Measurements from ENCODE around the gene ASMT. TPM values are rescaled to one million over a fixed set of nuclear protein-coding genes. Genes with fewer than 3 reads are reported as not detected.

The ASMT gene
- total and polyA plus RNA-seq, 3 donors from 2014 or later: 0.37 to 0.55 TPM; not detected in 1

- no peak overlapping the region for H3K27ac ChIP-seq
- 91 to 96% methylated on average over 11 to 54 of the region's 58 CpGs for WGBS, 2 donors
- no peak overlapping the region for H3K4me3 ChIP-seq
- DNase-seq: no peak
- peaks cover 4% of the 10 kb centered on the region for H3K4me1 ChIP-seq
- TF ChIP-seq POLR2A (IDR thresholded peaks at IDR 0.05) (no peak), CTCF (IDR thresholded peaks at IDR 0.05) (no peak)
- H3K36me3 ChIP-seq (ENCODE audit: low read depth, missing control alignments): no peaks in the 10 kb centered on the region
- H3K9me3 ChIP-seq: no peaks in the 10 kb centered on the region
- intact Hi-C loops (cut with DNase I; ENCODE audit: low total_unique reads): no loop called here
- no peaks in the 10 kb centered on the region for H3K27me3 ChIP-seq
Observed at GRCh38 chrX:1601051-1601767, 13.7 kb upstream of the ASMT start.

- no peaks in the 10 kb centered on the region for H3K9me3 ChIP-seq
- 91 to 94% methylated on average over 15 of the region's 15 CpGs for WGBS, 2 donors
- H3K4me1 ChIP-seq: peaks cover 4% of the 10 kb centered on the region
- H3K27ac ChIP-seq: no peak overlapping the region
- TF ChIP-seq POLR2A (IDR thresholded peaks at IDR 0.05) (no peak), CTCF (IDR thresholded peaks at IDR 0.05) (no peak)
- H3K27me3 ChIP-seq: no peaks in the 10 kb centered on the region
- intact Hi-C loops (cut with DNase I; ENCODE audit: low total_unique reads): no loop called here
- DNase-seq: no peak
- H3K4me3 ChIP-seq: no peak overlapping the region
- no peaks in the 10 kb centered on the region for H3K36me3 ChIP-seq (ENCODE audit: low read depth, missing control alignments)
Observed at GRCh38 chrX:1601768-1602085, 13.1 kb upstream of the ASMT start.

GRCh38 chrX:1602299-1602698 is 12.6 kb upstream of the ASMT start:
- intact Hi-C loops (cut with DNase I; ENCODE audit: low total_unique reads): no loop called here
- no peak for TF ChIP-seq CTCF (IDR thresholded peaks at IDR 0.05)
- TF ChIP-seq POLR2A (IDR thresholded peaks at IDR 0.05): no peak
- Histone ChIP-seq H3K9me3 (no peaks in the 10 kb centered on the region), H3K27ac (no peak overlapping the region), H3K36me3 (ENCODE audit: low read depth, missing control alignments) (no peaks in the 10 kb centered on the region), H3K4me3 (no peak overlapping the region), H3K27me3 (no peaks in the 10 kb centered on the region), H3K4me1 (no peaks in the 10 kb centered on the region)
- no peak for DNase-seq
- 94 to 97% methylated on average over 12 of the region's 12 CpGs for WGBS, 2 donors

DNA sequence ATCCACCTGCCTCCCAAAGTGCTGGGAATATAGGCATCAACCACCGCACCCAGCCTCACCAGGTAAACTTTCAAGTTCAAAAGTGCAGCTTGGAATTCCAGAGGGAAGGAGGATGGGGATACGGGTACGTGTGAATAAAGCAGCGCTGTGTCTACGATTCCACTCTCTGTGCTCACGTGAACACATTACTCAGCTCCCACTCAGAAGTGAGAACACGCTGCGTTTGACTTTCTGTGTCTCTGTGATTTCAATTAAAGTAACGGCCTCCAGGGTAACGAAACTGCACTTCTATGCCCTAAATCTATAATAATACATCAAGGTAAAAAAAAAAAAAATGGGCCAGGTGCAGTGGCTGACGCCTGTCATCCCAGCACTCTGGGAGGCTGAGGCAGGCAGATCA is 8.4 kb upstream of the ASMT start:
- Histone ChIP-seq H3K36me3 (ENCODE audit: low read depth, missing control alignments) (no peaks in the 10 kb centered on the region), H3K27me3 (no peaks in the 10 kb centered on the region), H3K4me3 (no peak overlapping the region), H3K27ac (no peak overlapping the region), H3K9me3 (no peaks in the 10 kb centered on the region), H3K4me1 (no peaks in the 10 kb centered on the region)
- 93 to 95% methylated on average over 11 of the region's 11 CpGs for WGBS, 2 donors
- no peak for DNase-seq
- intact Hi-C loops (cut with DNase I; ENCODE audit: low total_unique reads): no loop called here
- no peak for TF ChIP-seq POLR2A (IDR thresholded peaks at IDR 0.05)
- no peak for TF ChIP-seq CTCF (IDR thresholded peaks at IDR 0.05)

- no peak overlapping the region for H3K27ac ChIP-seq
- H3K4me1 ChIP-seq: no peaks in the 10 kb centered on the region
- WGBS, 2 donors: 86 to 95% methylated on average over 8 to 11 of the region's 11 CpGs
- H3K9me3 ChIP-seq: no peaks in the 10 kb centered on the region
- no peaks in the 10 kb centered on the region for H3K27me3 ChIP-seq
- DNase-seq: no peak
- H3K36me3 ChIP-seq (ENCODE audit: low read depth, missing control alignments): no peaks in the 10 kb centered on the region
- intact Hi-C loops (cut with DNase I; ENCODE audit: low total_unique reads): no loop called here
- TF ChIP-seq CTCF (IDR thresholded peaks at IDR 0.05): no peak
- no peak for TF ChIP-seq POLR2A (IDR thresholded peaks at IDR 0.05)
- no peak overlapping the region for H3K4me3 ChIP-seq
Observed at GRCh38 chrX:1609311-1609710, 5.5 kb upstream of the ASMT start.

Data from testis (tissue), 3 donors.